K562 (cell line): ENCODE data around the gene CLCN6. TPM values are rescaled to one million over a fixed set of nuclear protein-coding genes. Genes with fewer than 3 reads are reported as not detected.

Experiments used
- CREB3 ChIP-seq: fragments of 450-650 bp; conservative IDR thresholded peaks from 2 replicates; pipeline ENCODE4 v1.6.1; 2016; ENCODE audit warnings: missing genetic modification characterization, low read depth, mild to moderate bottlenecking, missing compliant biosample characterization, moderate library complexity
- EHMT2 ChIP-seq: fragments of 450-650 bp; IDR thresholded peaks from 2 replicates; pipeline ENCODE4 v1.6.1; 2018; ENCODE audit warnings: antibody characterized with exemption
- EZH2 ChIP-seq: IDR thresholded peaks from 2 replicates; pipeline ENCODE4 v1.6.1; 2012; ENCODE audit warnings: low read depth, mild to moderate bottlenecking, inconsistent platforms, low read length, borderline replicate concordance
- GTF2F1 ChIP-seq: IDR thresholded peaks from 2 replicates; pipeline ENCODE4 v1.6.1; 2011; ENCODE audit warnings: low read depth, low read length, improper control_type of control experiment
- KAT8 ChIP-seq: fragments of 450-650 bp; IDR thresholded peaks from 2 replicates; pipeline ENCODE4 v1.6.1; 2016; ENCODE audit warnings: low read depth, mild to moderate bottlenecking
- MCM7 ChIP-seq, 2 experiments: fragments of 450-650 bp; IDR thresholded peaks; 2 replicates each; pipeline ENCODE4 v1.6.1; 2016 to 2018
- NBN ChIP-seq: fragments of 450-650 bp; IDR thresholded peaks from 2 replicates; pipeline ENCODE4 v1.6.1; 2016; ENCODE audit warnings: low read depth, mild to moderate bottlenecking
- NCOR1 ChIP-seq: fragments of 450-650 bp; IDR thresholded peaks from 2 replicates; pipeline ENCODE4 v1.6.1; 2016; ENCODE audit warnings: mild to moderate bottlenecking, moderate library complexity
- RNF2 ChIP-seq: sonication (generic); IDR thresholded peaks from 2 replicates; pipeline ENCODE4 v1.6.1; 2016
- SIN3B ChIP-seq: fragments of 450-650 bp; IDR thresholded peaks from 2 replicates; pipeline ENCODE4 v1.6.1; 2017; ENCODE audit warnings: low read depth, mild to moderate bottlenecking, moderate library complexity
- SREBF2 ChIP-seq: sonication (generic); formaldehyde crosslinking; IDR thresholded peaks from 2 replicates; pipeline ENCODE4 v1.4.0; 2020; ENCODE audit warnings: mild to moderate bottlenecking, missing genetic modification reagents
- TARDBP ChIP-seq: fragments of 450-650 bp; IDR thresholded peaks from 2 replicates; pipeline ENCODE4 v1.6.1; 2016
- ZFP30 ChIP-seq: fragments of 250-450 bp; sonication (Bioruptor Pico); IDR thresholded peaks from 2 replicates; pipeline ENCODE4 v1.8.0; 2022; ENCODE audit warnings: moderate library complexity, mild to moderate bottlenecking, inconsistent platforms, borderline replicate concordance
- polyA plus RNA-seq, 8 experiments: library from polyadenylated mRNA; depleted of rRNA in 4 of 8; stranded (reverse) in 5 of 8; unstranded in 3 of 8; fragments of >200 nt; fragmentation: Nextera tagmentation in 2 of 8; fragmentation: Illumina TruSeq in 1 of 8; extraction: Ambion mirVana in 2 of 8; extraction: Trizol in 1 of 8; gene quantifications; 2 replicates each; pipeline versions ENCODE4 v1.2.1 to v1.2.3, GENCODE V29; 2011 to 2014; ENCODE audit warnings: inconsistent platforms in 1 of 8, missing spikeins in 1 of 8
- total RNA-seq, 7 experiments: library from RNA; depleted of rRNA in 6 of 7; stranded (reverse); fragments of >200 nt in 6 of 7; fragmentation: Illumina TruSeq in 2 of 7; extraction: Trizol in 2 of 7; gene quantifications; 2 replicates each; pipeline versions ENCODE4 v1.2.1 to v1.2.3, GENCODE V29; 2011 to 2021; ENCODE audit warnings: low replicate concordance in 1 of 7
- TF ChIP-seq, protein P1 (sequence below), 2 experiments: fragments of 450-650 bp; IDR thresholded peaks; 2 replicates each; pipeline ENCODE4 v1.6.1; 2016; ENCODE audit warnings: mild to moderate bottlenecking in 2 of 2, borderline replicate concordance in 1 of 2, low read depth in 1 of 2, moderate library complexity in 1 of 2
- TF ChIP-seq, protein P2 (sequence below): fragments of 250-450 bp; sonication (Bioruptor Pico); IDR thresholded peaks from 2 replicates; pipeline ENCODE4 v1.8.0; 2022; ENCODE audit warnings: moderate library complexity, mild to moderate bottlenecking, inconsistent platforms

CLCN6 gene
- total and polyA plus RNA-seq, 9 of the 15 experiments (the other 6 are each of a cell fraction or from before 2014, with no cell fraction given), result 2.0 to 21.8 (median 13.6) TPM

DNA sequence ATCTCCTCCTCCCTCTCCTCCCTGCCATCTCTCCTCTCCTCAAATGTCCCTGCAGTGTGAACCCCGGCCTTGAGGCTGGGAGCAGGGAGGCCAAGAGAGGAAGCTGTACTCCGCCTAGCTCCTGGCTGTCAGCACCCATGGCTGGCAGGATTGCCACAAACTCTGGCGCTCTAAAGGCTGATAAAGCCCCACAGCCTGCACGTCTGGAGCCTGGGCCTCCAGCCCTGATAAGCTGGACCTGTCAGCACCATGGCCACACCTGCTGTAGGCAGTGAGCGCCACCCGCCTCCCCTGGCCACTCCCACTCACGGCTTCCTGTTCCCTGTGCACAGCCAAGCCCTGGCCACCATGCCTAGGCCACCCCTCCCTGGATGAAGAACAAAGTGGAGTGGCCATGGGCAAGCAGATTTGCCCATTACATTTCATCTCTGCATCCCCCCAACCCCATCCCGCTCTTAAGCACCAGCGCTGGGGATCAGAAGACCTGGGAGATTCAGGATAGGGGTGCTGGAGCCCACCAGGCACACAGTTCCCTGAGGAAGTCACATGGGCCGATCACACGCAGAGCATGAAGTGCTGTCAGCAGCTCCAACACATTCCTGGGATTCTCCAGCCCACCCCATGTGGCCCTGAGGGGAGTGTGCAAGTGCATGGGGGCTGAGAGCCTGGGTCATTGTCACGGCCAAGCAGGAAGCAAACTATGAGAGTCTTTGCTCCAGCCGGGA, 77.0 kb downstream of the CLCN6 start (continued):
- TF ChIP-seq, protein P1, sequence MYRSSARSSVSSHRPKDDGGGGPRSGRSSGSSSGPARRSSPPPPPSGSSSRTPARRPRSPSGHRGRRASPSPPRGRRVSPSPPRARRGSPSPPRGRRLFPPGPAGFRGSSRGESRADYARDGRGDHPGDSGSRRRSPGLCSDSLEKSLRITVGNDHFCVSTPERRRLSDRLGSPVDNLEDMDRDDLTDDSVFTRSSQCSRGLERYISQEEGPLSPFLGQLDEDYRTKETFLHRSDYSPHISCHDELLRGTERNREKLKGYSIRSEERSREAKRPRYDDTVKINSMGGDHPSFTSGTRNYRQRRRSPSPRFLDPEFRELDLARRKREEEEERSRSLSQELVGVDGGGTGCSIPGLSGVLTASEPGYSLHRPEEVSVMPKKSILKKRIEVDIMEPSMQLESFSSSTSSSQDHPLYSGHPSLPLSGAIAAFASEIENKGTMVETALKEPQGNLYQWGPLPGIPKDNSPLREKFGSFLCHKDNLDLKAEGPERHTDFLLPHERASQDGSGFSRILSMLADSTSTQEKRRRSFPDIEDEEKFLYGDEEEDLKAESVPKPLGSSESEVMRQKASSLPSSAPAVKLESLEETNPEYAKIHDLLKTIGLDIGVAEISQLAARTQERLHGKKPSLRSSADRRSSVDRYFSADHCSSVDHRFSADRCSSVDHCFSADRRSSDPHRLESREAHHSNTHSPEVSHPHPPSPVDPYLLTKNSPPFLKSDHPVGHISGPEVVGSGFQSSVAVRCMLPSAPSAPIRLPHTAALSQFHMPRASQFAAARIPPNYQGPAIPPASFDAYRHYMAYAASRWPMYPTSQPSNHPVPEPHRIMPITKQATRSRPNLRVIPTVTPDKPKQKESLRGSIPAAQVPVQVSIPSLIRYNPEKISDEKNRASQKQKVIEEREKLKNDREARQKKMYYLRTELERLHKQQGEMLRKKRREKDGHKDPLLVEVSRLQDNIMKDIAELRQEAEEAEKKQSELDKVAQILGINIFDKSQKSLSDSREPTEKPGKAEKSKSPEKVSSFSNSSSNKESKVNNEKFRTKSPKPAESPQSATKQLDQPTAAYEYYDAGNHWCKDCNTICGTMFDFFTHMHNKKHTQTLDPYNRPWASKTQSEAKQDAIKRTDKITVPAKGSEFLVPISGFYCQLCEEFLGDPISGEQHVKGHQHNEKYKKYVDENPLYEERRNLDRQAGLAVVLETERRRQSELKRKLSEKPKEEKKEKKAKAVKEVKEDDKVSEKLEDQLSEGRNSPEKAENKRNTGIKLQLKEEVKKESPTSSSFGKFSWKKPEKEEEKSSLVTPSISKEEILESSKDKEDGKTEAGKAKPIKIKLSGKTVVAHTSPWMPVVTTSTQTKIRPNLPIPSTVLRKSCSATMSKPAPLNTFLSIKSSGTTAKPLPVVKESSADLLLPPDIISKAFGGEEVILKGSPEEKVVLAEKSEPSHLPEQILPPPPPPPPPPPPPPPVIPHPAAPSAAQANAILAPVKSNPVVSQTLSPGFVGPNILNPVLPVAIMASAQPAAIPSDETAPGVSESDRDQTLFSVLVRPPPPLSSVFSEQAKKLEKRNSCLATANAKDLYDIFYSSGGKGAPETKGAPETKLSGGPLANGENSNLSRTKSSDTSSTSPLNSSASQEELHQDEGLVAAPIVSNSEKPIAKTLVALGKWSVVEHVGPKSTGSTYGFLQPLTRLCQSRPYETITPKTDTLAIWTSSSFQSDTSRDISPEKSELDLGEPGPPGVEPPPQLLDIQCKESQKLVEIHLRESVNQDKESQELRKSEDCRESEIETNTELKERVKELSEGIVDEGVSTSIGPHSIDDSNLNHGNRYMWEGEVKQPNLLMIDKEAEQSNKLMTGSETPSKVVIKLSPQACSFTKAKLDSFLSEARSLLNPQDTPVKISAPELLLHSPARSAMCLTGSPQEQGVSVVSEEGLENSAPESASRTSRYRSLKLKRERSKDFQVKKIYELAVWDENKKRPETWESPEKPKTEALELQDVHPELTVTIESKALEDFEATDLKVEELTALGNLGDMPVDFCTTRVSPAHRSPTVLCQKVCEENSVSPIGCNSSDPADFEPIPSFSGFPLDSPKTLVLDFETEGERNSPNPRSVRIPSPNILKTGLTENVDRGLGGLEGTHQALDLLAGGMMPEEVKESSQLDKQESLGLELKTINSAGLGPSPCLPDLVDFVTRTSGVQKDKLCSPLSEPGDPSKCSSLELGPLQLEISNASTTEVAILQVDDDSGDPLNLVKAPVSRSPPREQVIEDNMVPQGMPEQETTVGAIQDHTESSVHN (IDR thresholded peaks at IDR 0.05; ENCODE audit: borderline replicate concordance in 1 of 2, low read depth in 1 of 2), result no peak
- TF ChIP-seq NBN (peak; percentile 91; the same call in 1 of the 2 replicates), CREB3 (tag) (peak; percentile 70; the same call in 1 of the 2 replicates), MCM7 (IDR thresholded peaks at IDR 0.05) (no peak), EHMT2 (peak; percentile 53; the same call in 1 of the 2 replicates), GTF2F1 (0 out of 2 replicates have a peak, but pooled peaks have one; percentile 16), TARDBP (peak; percentile 66; the same call in 1 of the 2 replicates), SIN3B (0 out of 2 replicates have a peak, but pooled peaks have one; percentile 20), RNF2 (peak; percentile 97), ZFP30 (CRISPR knock-in tag) (no peak), SREBF2 (CRISPR knock-in tag) (no peak), NCOR1 (peak; percentile 97), KAT8 (no peak), EZH2 (no peak)
- TF ChIP-seq, protein P2, sequence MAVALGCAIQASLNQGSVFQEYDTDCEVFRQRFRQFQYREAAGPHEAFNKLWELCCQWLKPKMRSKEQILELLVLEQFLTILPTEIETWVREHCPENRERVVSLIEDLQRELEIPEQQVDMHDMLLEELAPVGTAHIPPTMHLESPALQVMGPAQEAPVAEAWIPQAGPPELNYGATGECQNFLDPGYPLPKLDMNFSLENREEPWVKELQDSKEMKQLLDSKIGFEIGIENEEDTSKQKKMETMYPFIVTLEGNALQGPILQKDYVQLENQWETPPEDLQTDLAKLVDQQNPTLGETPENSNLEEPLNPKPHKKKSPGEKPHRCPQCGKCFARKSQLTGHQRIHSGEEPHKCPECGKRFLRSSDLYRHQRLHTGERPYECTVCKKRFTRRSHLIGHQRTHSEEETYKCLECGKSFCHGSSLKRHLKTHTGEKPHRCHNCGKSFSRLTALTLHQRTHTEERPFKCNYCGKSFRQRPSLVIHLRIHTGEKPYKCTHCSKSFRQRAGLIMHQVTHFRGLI, result 0 out of 2 replicates have a peak, but pooled peaks have one; percentile 60
